Stimulated activated CD4-positive, alpha-beta T cell treated with anti-CD3 and anti-CD28 coated beads, Interleukin-2, amount 100 ng/mL, for 24 hours (primary cell): ENCODE data around the gene SLC12A5.

ENCODE experiments used
- DNase-seq, 2 donors: peaks; one replicate each; pipeline ENCODE4 v3.0.0-alpha.2; 2020

Gene SLC12A5

GRCh38 chr20:46030284-46031013 is 1.4 kb downstream of the SLC12A5 start:
- DNase-seq: no peak

GRCh38 chr20:46031014-46031569 is 2.1 kb downstream of the SLC12A5 start:
- no peak for DNase-seq

GRCh38 chr20:46031701-46032254 is 2.8 kb downstream of the SLC12A5 start:
- DNase-seq: no peak

GRCh38 chr20:46034039-46034438 is 5.0 kb downstream of the SLC12A5 start:
- no peak for DNase-seq

- DNase-seq: no peak
Measured at GRCh38 chr20:46035253-46035652, 6.2 kb downstream of the SLC12A5 start.

GRCh38 chr20:46035713-46036112 is 6.7 kb downstream of the SLC12A5 start:
- no peak for DNase-seq

GRCh38 chr20:46036370-46036769 is 7.4 kb downstream of the SLC12A5 start:
- no peak for DNase-seq

GRCh38 chr20:46037036-46037435 is 8.0 kb downstream of the SLC12A5 start:
- no peak for DNase-seq

GRCh38 chr20:46040902-46041535 is 12.0 kb downstream of the SLC12A5 start:
- peak; percentile 59 to 66 for DNase-seq

- no peak for DNase-seq
Measured at GRCh38 chr20:46043556-46043955, 14.5 kb downstream of the SLC12A5 start.

GRCh38 chr20:46044896-46045295 is 15.9 kb downstream of the SLC12A5 start:
- DNase-seq: no peak

- DNase-seq: no peak
Measured at GRCh38 chr20:46046588-46047310, 17.7 kb downstream of the SLC12A5 start.

GRCh38 chr20:46047821-46048220 is 18.8 kb downstream of the SLC12A5 start:
- DNase-seq: no peak

GRCh38 chr20:46049190-46049589 is 20.2 kb downstream of the SLC12A5 start:
- no peak for DNase-seq

GRCh38 chr20:46049815-46050214 is 20.8 kb downstream of the SLC12A5 start:
- no peak for DNase-seq

GRCh38 chr20:46050444-46050843 is 21.4 kb downstream of the SLC12A5 start:
- no peak for DNase-seq

GRCh38 chr20:46050885-46051284 is 21.9 kb downstream of the SLC12A5 start:
- no peak for DNase-seq

GRCh38 chr20:46051556-46052308 is 22.7 kb downstream of the SLC12A5 start:
- no peak for DNase-seq

- no peak for DNase-seq
Measured at GRCh38 chr20:46053416-46053815, 24.4 kb downstream of the SLC12A5 start.

GRCh38 chr20:46054606-46055005 is 25.6 kb downstream of the SLC12A5 start:
- no peak for DNase-seq

- no peak for DNase-seq
Measured at GRCh38 chr20:46055269-46055668, 26.3 kb downstream of the SLC12A5 start.

- DNase-seq: no peak
Measured at GRCh38 chr20:46056027-46056833, 27.2 kb downstream of the SLC12A5 start.
